Peyer's patch (tissue), 4 donors: Measurements from ENCODE around the gene PARP15. TPM values are rescaled to one million over a fixed set of nuclear protein-coding genes. Genes with fewer than 3 reads are reported as not detected.

Experiments used
- DNase-seq, 3 donors: peaks; one replicate each; pipeline ENCODE4 v3.0.0-alpha.2; 2017 to 2019
- H3K27ac ChIP-seq, 4 donors: fragments of 200-600 bp; sonication (generic); one replicate each; pipeline ENCODE4 v1.5.1; 2016 to 2019
- H3K27me3 ChIP-seq, 2 donors: fragments of 200-600 bp; sonication (generic); one replicate each; pipeline ENCODE4 v1.5.1; 2019
- H3K36me3 ChIP-seq, 3 donors: fragments of 200-600 bp; sonication (generic); one replicate each; pipeline ENCODE4 v1.5.1; 2016 to 2019
- H3K4me1 ChIP-seq, 4 donors: fragments of 200-600 bp; sonication (generic); one replicate each; pipeline ENCODE4 v1.5.1; 2016 to 2019
- H3K4me3 ChIP-seq, 4 donors: fragments of 200-600 bp; sonication (generic); 1 replicate in 3 of 4; 2 replicates in 1 of 4; pipeline ENCODE4 v1.5.1; 2016 to 2019; ENCODE audit warnings: mild to moderate bottlenecking in 1 of 4
- H3K9me3 ChIP-seq, 4 donors: fragments of 200-600 bp; sonication (generic); one replicate each; pipeline ENCODE4 v1.5.1; 2016 to 2019; ENCODE audit warnings: mild to moderate bottlenecking in 1 of 4
- CTCF ChIP-seq, 6 experiments: fragments of 450-650 bp in 4 of 6; fragments of 200-600 bp in 2 of 6; sonication (generic) in 1 of 6; IDR thresholded peaks; one replicate each; pipeline ENCODE4 v1.5.1; 2017 to 2019; ENCODE audit warnings: antibody characterized with exemption in 6 of 6, mild to moderate bottlenecking in 3 of 6, moderate library complexity in 1 of 6
- POLR2A ChIP-seq, 2 donors: fragments of 450-650 bp; IDR thresholded peaks; one replicate each; pipeline ENCODE4 v1.5.1; 2017; ENCODE audit warnings: antibody characterized with exemption in 2 of 2, mild to moderate bottlenecking in 2 of 2, moderate library complexity in 2 of 2
- total RNA-seq, 4 donors: library from RNA; depleted of rRNA; stranded (reverse); fragments of >200 nt; gene quantifications; one replicate each; pipeline ENCODE4 v1.1.0, GENCODE V29; 2016

The PARP15 gene
- total RNA-seq, 4 donors from 2014 or later: 3.1 to 109 (median 6.5) TPM

- Histone ChIP-seq H3K4me3 (no peak overlapping the region), H3K27ac (no peak overlapping the region), H3K27me3 (no peaks in the 10 kb centered on the region), H3K9me3 (no peaks in the 10 kb centered on the region), H3K4me1 (no peaks in the 10 kb centered on the region), H3K36me3 (no peaks in the 10 kb centered on the region)
- no peak for TF ChIP-seq CTCF (IDR thresholded peaks at IDR 0.05)
- TF ChIP-seq POLR2A (IDR thresholded peaks at IDR 0.05): no peak
- no peak for DNase-seq
These were observed 85.1 kb downstream of the PARP15 start for GRCh38 chr3:122662505-122662904.

- TF ChIP-seq CTCF (IDR thresholded peaks at IDR 0.05) (no peak), POLR2A (IDR thresholded peaks at IDR 0.05) (no peak)
- peaks cover 0 to 2% (median 0%) of the 10 kb centered on the region in 4 donors for H3K4me1 ChIP-seq
- H3K27ac ChIP-seq: no peak overlapping the region
- no peak overlapping the region for H3K4me3 ChIP-seq
- no peaks in the 10 kb centered on the region for H3K27me3 ChIP-seq
- no peak for DNase-seq
- H3K36me3 ChIP-seq: no peaks in the 10 kb centered on the region
- H3K9me3 ChIP-seq: no peaks in the 10 kb centered on the region
These were observed 87.9 kb downstream of the PARP15 start for GRCh38 chr3:122665226-122665786.

GRCh38 chr3:122665881-122666280 is 88.4 kb downstream of the PARP15 start:
- H3K27ac ChIP-seq: no peak overlapping the region
- H3K4me1 ChIP-seq: peaks cover 0 to 2% (median 0%) of the 10 kb centered on the region in 4 donors
- H3K4me3 ChIP-seq: no peak overlapping the region
- DNase-seq: no peak
- H3K9me3 ChIP-seq: no peaks in the 10 kb centered on the region
- H3K27me3 ChIP-seq: no peaks in the 10 kb centered on the region
- no peaks in the 10 kb centered on the region for H3K36me3 ChIP-seq
- no peak for TF ChIP-seq CTCF (IDR thresholded peaks at IDR 0.05)
- no peak for TF ChIP-seq POLR2A (IDR thresholded peaks at IDR 0.05)

- Histone ChIP-seq H3K27ac (no peak overlapping the region), H3K4me3 (no peak overlapping the region)
- DNase-seq: peak in 1 of 3 donors; percentile 61
These were observed 91.7 kb downstream of the PARP15 start for GRCh38 chr3:122668930-122669730.

GRCh38 chr3:122671553-122671952 is 94.1 kb downstream of the PARP15 start:
- Histone ChIP-seq H3K4me1 (peaks cover 0 to 2% (median 0%) of the 10 kb centered on the region in 4 donors), H3K27ac (no peak overlapping the region), H3K27me3 (no peaks in the 10 kb centered on the region), H3K4me3 (no peak overlapping the region), H3K36me3 (no peaks in the 10 kb centered on the region), H3K9me3 (no peaks in the 10 kb centered on the region)
- TF ChIP-seq CTCF (IDR thresholded peaks at IDR 0.05) (no peak), POLR2A (IDR thresholded peaks at IDR 0.05) (no peak)
- DNase-seq: no peak

More at GRCh38 chr3:122668930-122669730, 91.7 kb downstream of the PARP15 start:
- Histone ChIP-seq H3K9me3 (no peaks in the 10 kb centered on the region), H3K36me3 (no peaks in the 10 kb centered on the region), H3K4me1 (peaks cover 0 to 2% (median 0%) of the 10 kb centered on the region in 4 donors), H3K27me3 (no peaks in the 10 kb centered on the region)
- TF ChIP-seq CTCF (IDR thresholded peaks at IDR 0.05) (no peak), POLR2A (IDR thresholded peaks at IDR 0.05) (no peak)
